Fibroblast of skin of abdomen (primary cell): ENCODE data around the gene RGS19.
"Not testable (repeated sequence)": the region's sequence is repeated elsewhere in the genome, so short reads cannot be mapped to it uniquely, and the experiment has no call there.

ENCODE experiments used
- DNase-seq: peaks from one replicate; pipeline ENCODE4 v3.0.0-alpha.2; 2013

The RGS19 gene

GRCh38 chr20:64092258-64093012 is 13.1 kb upstream of the RGS19 start:
- no peak for DNase-seq

- DNase-seq, result no peak
Measured at GRCh38 chr20:64091770-64092169, 12.5 kb upstream of the RGS19 start.

DNA sequence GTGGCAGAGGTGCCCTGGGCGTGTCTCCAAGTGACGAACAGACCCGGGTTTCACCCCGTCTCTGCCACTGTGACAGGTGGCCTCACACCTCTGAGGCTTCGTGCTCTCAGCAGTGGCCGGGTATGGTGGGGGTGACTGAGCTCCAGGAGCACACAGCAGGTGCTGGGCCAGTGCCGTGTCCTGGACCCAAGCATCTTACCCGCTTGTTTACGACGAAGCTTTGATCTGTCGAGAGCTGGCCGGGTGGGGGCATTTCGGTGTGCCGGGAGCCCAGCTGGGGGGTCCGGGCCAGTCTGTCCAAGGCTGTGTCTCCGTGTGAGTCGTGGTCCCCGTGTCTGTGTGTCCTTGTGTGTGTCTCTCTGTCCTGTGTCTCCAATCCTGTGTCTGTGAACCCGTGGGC is 12.0 kb upstream of the RGS19 start:
- no peak for DNase-seq

DNA sequence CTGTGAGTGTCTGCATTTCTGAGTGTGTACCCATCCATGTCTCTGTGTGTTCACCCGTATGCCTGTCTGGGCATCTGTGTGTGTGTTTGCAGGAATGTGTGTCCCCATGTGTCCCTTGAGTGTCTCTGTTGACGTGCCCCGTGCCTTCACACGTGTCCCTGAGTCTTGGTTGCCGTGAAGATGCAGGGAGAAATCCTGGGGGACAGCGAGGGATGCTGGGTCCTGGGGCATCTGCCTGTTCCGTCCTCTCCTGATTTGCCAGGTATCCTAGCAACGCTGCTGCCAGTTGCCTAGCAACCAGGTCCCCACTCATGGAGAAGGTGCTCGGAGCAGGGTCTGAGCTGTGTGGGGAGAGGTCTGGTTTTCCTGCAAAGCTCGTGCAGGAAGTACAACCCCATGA is 10.8 kb upstream of the RGS19 start:
- no peak for DNase-seq

- DNase-seq, result not testable (repeated sequence)
Measured at GRCh38 chr20:64088586-64088985, 9.3 kb upstream of the RGS19 start.

DNA sequence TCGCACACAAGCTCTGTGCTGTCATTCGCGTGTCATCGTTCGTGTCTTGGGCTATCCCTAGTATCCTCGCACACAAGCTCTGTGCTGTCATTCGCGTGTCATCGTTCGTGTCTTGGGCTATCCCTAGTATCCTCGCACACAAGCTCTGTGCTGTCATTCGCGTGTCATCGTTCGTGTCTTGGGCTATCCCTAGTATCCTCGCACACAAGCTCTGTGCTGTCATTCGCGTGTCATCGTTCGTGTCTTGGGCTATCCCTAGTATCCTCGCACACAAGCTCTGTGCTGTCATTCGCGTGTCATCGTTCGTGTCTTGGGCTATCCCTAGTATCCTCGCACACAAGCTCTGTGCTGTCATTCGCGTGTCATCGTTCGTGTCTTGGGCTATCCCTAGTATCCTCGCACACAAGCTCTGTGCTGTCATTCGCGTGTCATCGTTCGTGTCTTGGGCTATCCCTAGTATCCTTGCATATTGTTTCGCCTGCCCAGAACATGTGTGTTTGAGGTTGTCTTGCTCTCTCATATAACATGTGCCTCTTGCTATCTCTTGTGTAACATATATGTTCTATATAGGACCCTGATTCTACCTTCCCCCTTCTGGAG is 8.0 kb upstream of the RGS19 start:
- not testable (repeated sequence) for DNase-seq

DNA sequence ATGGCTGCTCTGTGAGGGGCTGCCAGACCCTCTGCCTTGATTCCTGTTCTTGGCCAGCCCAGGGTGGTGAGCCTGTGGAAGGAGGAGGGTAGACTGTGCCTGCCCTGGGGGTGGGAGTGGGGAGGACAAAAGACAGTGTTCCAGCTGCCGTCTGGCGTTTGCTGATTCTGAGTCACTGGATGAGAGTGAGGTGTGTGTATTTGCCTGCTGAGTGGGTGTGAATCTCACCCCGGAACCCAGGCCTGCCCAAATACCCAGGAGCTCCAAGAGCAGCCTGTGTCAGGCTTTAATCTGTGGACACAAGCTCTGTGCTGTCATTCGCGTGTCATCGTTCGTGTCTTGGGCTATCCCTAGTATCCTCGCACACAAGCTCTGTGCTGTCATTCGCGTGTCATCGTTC is 7.5 kb upstream of the RGS19 start:
- DNase-seq, result no peak

DNA sequence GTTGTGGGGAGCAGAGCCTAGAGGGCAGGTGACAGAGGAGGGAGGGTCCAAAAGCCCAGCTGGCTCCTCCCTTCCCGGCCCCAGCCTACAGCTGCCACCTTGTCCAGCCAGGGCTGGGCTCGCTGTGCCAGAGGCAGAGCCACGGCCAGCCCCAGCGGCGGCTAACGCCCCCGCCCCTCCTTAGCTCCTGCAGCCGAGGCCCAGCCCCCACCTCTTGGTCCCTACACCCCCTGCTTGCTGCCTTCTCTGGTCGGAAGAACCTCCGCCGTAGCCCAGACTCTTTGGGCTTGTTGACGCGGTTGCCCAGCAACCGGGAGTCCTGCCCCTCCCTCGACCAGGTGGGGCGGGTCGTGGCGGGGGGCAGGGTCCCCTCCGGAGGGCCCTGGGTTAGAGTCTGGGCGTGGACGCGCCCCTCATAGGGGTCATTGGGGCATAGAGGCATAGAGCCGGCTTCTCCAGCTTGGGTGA is 5.4 kb upstream of the RGS19 start:
- DNase-seq, result no peak

DNA sequence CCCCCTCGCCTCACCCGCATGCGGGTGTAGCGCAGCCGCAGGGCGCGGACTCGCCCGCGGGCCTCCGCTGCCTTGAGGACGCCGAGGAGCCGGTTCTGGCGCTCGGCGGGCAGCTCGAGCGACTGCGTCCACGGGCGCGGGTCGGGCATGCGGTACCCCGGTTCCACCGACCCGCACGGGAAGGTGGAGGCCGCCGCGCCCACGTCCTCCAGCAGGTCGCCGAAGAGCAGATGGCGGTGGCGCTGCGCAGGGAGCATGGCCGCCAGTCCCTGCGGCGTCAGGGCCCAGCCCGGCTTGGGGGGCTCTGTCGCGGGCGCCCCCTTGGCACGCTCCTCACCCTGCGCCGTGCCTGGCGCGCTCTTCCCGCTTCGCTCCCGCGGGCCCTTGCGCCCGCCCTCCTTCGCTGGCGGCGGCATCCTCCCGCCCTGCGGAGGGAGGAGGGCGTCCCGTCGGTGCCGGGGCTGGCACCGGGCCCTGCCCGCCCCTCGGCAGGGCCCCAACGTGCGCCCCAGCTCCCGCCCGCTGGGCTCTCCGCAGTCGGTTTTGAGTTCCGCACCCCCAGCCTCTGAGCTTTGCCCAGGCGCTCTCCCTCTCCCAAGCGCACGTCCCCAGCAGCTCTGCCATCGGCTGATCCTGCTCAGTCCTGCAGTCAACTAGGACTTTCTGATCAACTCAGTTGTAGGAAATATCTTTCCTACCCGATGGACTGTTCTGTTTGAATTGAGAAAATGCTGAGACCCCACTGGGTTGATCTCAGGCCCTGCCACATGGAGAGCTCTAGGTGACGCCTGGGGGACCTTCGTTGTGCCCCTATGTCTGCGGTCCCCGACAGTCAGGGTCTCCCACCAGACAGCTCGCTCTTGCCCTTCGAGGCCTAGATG is 4.7 kb upstream of the RGS19 start, which contains the start of gene LKAAEAR1:
TSS of gene LKAAEAR1 (minus strand) at position 595 of the 881 bp plus-strand sequence. CDS start at position 416, 179 bp downstream.
- DNase-seq, result no peak

- DNase-seq, result peak; percentile 69
Measured at GRCh38 chr20:64083378-64083803, 4.1 kb upstream of the RGS19 start.

DNA sequence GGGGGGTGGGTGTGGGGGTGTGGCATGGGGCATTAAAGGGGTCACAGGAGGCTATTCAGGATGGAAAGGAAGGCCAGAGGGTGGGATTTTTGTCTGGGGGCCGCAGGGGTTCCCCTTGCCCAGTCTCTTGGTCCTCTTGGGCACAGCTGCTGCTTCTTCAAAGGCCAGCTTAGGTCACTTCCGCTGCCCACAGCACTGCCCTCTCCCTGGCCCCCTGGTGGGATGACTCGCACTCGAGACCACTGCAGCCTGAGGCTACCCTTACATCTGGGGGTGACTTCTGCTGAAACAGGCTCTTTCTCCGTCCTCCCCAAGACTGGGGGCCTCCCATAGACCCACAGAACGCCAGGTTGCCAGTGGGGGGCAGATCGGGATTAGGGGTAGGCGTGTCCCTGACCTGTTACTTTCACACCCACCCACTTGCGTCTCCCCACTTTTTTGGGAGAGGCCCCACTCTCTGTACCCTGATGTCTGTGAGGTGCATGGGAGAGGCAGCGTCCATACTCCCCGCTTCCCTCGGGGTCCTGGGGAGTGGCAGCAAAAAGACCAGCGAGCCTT is 3.6 kb upstream of the RGS19 start:
- DNase-seq, result no peak

DNA sequence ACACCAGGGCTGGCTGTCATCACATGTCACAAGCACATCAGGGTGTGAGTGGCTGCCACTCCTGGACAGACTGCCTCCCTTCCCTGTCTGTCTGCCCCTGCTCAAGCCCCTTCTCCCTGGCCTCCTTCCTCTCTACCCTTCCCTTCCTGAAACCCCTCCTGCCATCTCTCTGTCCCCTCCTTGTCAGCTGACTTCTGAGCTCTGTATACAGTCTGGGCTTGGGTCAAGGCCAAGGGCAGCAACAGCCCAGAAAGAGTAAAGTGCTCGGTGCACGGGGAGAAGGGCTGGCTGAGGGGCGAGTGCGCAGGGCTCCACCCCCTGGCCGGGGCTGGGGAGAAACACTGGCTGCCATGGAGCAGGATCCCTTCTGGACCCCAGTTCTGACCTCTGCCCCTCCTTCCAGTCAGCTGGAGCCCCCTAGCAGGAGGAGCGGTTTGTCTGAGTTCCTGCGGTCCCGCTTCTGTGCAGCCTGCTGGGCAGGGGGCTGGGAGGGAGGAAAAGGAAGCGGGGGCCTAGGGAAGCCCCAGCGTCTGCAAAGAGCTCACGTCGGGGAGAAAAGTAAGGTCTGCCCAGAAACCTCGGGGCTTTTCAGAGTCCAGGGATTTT is 2.9 kb upstream of the RGS19 start:
- DNase-seq, result no peak

GRCh38 chr20:64081624-64081964 is 2.3 kb upstream of the RGS19 start:
- DNase-seq, result no peak

GRCh38 chr20:64080813-64081623 is 1.7 kb upstream of the RGS19 start:
- DNase-seq, result no peak

GRCh38 chr20:64080013-64080812 is 895 bp upstream of the RGS19 start, which contains the start of gene OPRL1:
Gene OPRL1 (plus strand): TSS chr20:64080082. CDS start chr20:64092721, 12,639 bp downstream.
- no peak for DNase-seq

- no peak for DNase-seq
Measured at GRCh38 chr20:64078934-64079272, 415 bp downstream of the RGS19 start.

DNA sequence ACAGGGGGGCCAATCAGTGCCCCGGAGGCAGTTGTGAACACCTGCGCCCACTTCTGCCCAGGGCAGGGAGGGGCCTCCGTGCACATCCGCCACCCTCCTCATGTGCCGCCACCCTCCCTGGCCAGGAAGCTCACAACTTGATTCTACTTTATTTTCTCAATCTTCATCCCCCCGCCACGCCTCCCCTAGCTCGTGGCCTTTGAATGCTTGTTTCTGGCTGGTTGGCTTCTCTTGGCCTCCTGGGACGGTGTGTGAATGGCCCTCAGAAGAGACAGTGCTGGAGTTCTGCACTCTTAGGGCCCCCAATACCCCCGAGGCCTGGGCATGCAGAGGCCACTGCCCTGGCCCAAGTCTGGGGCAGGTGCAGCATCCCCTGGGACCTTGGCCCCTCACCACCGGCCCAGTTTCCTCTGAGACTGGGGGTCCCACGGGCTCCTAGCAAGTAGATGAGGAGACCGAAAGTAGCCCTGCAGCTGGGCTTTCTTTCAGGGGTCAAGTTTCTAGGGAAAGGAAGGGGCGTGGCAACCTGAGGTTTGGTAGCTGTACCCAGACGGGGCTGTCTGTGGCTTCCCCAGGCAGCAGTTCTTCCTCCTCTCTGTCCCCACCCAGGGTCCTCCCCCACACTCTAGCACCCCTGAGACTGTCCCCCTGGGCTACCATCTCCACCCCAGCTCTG is 1.3 kb downstream of the RGS19 start:
- DNase-seq, result no peak

- no peak for DNase-seq
Measured at GRCh38 chr20:64077541-64077875, 1.8 kb downstream of the RGS19 start.

- no peak for DNase-seq
Measured at GRCh38 chr20:64077094-64077493, 2.2 kb downstream of the RGS19 start.
